ENCODE data around the gene PRKCB.

GRCh38 chr16:23871924-23872323 lies 36.1 kb downstream of the PRKCB start:
- TF ChIP-seq, protein P1, sequence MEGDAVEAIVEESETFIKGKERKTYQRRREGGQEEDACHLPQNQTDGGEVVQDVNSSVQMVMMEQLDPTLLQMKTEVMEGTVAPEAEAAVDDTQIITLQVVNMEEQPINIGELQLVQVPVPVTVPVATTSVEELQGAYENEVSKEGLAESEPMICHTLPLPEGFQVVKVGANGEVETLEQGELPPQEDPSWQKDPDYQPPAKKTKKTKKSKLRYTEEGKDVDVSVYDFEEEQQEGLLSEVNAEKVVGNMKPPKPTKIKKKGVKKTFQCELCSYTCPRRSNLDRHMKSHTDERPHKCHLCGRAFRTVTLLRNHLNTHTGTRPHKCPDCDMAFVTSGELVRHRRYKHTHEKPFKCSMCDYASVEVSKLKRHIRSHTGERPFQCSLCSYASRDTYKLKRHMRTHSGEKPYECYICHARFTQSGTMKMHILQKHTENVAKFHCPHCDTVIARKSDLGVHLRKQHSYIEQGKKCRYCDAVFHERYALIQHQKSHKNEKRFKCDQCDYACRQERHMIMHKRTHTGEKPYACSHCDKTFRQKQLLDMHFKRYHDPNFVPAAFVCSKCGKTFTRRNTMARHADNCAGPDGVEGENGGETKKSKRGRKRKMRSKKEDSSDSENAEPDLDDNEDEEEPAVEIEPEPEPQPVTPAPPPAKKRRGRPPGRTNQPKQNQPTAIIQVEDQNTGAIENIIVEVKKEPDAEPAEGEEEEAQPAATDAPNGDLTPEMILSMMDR (IDR thresholded peaks at IDR 0.05 in 4 of 5, conservative IDR thresholded peaks at IDR 0.05 in 1 of 5) = no peak
- TF ChIP-seq POLR2A (IDR thresholded peaks at IDR 0.05) = no peak

Data from gastrocnemius medialis (tissue), 4 donors.